SK-N-MC (cell line): ENCODE results near the gene LRRC3.

Experiments used
- EZH2 ChIP-seq: fragments of 200-600 bp; sonication (generic); IDR thresholded peaks from one replicate; pipeline ENCODE4 v1.6.1; 2017; ENCODE audit warnings: antibody characterized with exemption
- FOXP2 ChIP-seq: optimal IDR thresholded peaks from 2 replicates; pipeline ENCODE3; 2011; ENCODE audit warnings: mild to moderate bottlenecking, moderate library complexity; ENCODE audit not compliant: insufficient read depth; ENCODE audit errors: extremely low read length, control extremely low read depth
- POLR2AphosphoS5 ChIP-seq: IDR thresholded peaks from 2 replicates; pipeline ENCODE4 v1.6.1; 2012; ENCODE audit warnings: mild to moderate bottlenecking, low read depth, low read length, borderline replicate concordance

DNA sequence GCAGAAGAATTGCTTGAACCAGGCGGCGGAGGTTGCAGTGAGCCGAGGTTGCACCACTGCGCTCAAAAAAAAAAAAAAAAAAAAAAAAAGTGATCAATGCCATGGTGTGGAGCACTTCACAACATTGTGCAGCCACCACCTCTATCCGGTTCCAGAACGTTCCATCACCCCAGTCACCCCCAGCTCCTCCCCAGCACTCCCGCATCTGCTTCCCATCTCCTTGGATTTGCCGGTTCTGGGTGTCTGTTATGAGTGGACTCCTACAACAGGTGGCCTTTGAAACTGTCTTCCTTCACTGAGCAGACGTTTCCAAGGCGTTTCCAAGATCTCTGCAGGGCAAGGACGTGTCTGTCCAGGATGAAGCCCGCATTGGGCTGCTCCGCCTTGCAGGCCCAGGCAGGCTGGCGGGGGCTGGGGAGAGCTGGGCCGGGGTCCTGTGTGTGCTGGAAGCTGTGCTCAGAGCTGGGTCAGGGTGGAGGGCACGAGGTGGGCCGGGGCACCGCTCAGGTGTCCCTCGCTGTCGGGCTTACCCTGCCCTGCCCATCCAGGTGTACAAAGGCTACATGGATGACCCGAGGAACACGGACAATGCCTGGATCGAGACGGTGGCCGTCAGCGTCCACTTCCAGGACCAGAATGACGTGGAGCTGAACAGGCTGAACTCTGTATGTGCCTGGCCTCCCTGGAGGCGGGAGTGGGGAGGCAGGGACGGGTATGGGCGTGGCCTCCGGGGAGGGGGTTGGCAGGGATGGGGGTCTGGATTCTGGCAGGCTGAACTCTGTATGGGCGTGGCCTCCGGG, 14.9 kb upstream of the LRRC3 start:
- no peak for TF ChIP-seq POLR2AphosphoS5
- TF ChIP-seq EZH2: no peak
- no peak for TF ChIP-seq FOXP2
